Activated gamma-delta T cell treated with Interleukin-2 at 50 U/mL for 16 hours (primary cell): ENCODE data around the gene CEP350.

Source experiments
- DNase-seq: peaks from one replicate; pipeline ENCODE4 v3.0.0-alpha.2; 2020

CEP350 gene

DNA sequence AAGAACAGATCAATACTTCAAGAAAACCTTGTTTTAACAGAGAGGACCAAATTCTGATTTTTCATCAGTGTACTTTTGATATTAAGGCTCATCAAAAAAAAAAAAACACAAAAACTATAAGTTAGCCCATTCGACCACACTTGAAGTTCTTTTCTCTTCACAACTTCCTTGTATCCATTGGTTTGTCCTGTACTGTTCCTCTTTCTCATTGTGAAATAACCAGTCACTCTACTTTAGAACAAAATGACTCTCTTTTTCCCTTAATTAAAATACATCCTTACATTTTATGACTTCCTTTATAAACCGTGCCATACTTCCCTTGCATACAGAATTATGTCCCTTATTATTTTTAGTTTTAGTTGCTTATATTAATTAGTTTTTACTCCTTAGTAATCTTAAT lies 208.4 kb downstream of the CEP350 start:
- DNase-seq = no peak
